HG02938 (cell line): ENCODE results near the gene VPS33B.
A peak's percentile ranks its signal among the peaks of the same experiment; 100 is the strongest.
"Not testable (repeated sequence)": the region's sequence is repeated elsewhere in the genome, so short reads cannot be mapped to it uniquely, and the experiment has no call there.

ENCODE experiments used
- ATAC-seq: cut with Tn5 transposase; IDR thresholded peaks from one replicate; pipeline ENCODE4 v1.9.1; 2021; ENCODE audit warnings: mild to moderate bottlenecking, moderate library complexity; ENCODE audit not compliant: unreplicated experiment

VPS33B gene

GRCh38 chr15:91032919-91033803 is 10.8 kb upstream of the VPS33B start:
- ATAC-seq: peak; percentile 51

GRCh38 chr15:91031796-91032195 is 9.4 kb upstream of the VPS33B start:
- no peak for ATAC-seq

GRCh38 chr15:91027677-91028076 is 5.3 kb upstream of the VPS33B start:
- ATAC-seq: no peak

GRCh38 chr15:91023720-91024119 is 1.3 kb upstream of the VPS33B start:
- no peak for ATAC-seq

- no peak for ATAC-seq
Observed at GRCh38 chr15:91022832-91023129, 387 bp upstream of the VPS33B start.

GRCh38 chr15:91021516-91022074 is 799 bp downstream of the VPS33B start:
- ATAC-seq: peak; percentile 27

GRCh38 chr15:91018158-91018557 is 4.2 kb downstream of the VPS33B start:
- ATAC-seq: no peak

GRCh38 chr15:91017716-91018115 is 4.7 kb downstream of the VPS33B start:
- no peak for ATAC-seq

- ATAC-seq: not testable (repeated sequence)
Observed at GRCh38 chr15:91013701-91014100, 8.7 kb downstream of the VPS33B start.

- no peak for ATAC-seq
Observed at GRCh38 chr15:91007266-91007665, 15.1 kb downstream of the VPS33B start.

- no peak for ATAC-seq
Observed at GRCh38 chr15:91001209-91001608, 21.2 kb downstream of the VPS33B start.

- ATAC-seq: no peak
Observed at GRCh38 chr15:90998737-90999136, 23.7 kb downstream of the VPS33B start.

GRCh38 chr15:90994417-90995311 is 27.7 kb downstream of the VPS33B start, which contains the start of gene PRC1:
PRC1 (minus strand) TSS chr15:90994535; CDS start chr15:90994417, 118 bp downstream.
- ATAC-seq: peak; percentile 92

GRCh38 chr15:90994059-90994416 is 28.4 kb downstream of the VPS33B start:
- peak; percentile 9 for ATAC-seq

- no peak for ATAC-seq
Observed at GRCh38 chr15:90991587-90992285, 30.7 kb downstream of the VPS33B start.

- ATAC-seq: no peak
Observed at GRCh38 chr15:90990446-90990845, 31.9 kb downstream of the VPS33B start.

GRCh38 chr15:90989040-90989768 is 33.2 kb downstream of the VPS33B start:
- no peak for ATAC-seq

GRCh38 chr15:90988296-90988695 is 34.1 kb downstream of the VPS33B start:
- no peak for ATAC-seq

- no peak for ATAC-seq
Observed at GRCh38 chr15:90987561-90988141, 34.7 kb downstream of the VPS33B start.
